ENCODE results near the gene MAPK8IP2. TPM values are rescaled to one million over a fixed set of nuclear protein-coding genes. Genes with fewer than 3 reads are reported as not detected.
A peak's percentile ranks its signal among the peaks of the same experiment; 100 is the strongest.

The MAPK8IP2 gene
- total and polyA plus RNA-seq, 2 of the 13 experiments (the other 11 are each of a cell fraction or from before 2014, with no cell fraction given), result 1.3 to 2.6 TPM

DNA sequence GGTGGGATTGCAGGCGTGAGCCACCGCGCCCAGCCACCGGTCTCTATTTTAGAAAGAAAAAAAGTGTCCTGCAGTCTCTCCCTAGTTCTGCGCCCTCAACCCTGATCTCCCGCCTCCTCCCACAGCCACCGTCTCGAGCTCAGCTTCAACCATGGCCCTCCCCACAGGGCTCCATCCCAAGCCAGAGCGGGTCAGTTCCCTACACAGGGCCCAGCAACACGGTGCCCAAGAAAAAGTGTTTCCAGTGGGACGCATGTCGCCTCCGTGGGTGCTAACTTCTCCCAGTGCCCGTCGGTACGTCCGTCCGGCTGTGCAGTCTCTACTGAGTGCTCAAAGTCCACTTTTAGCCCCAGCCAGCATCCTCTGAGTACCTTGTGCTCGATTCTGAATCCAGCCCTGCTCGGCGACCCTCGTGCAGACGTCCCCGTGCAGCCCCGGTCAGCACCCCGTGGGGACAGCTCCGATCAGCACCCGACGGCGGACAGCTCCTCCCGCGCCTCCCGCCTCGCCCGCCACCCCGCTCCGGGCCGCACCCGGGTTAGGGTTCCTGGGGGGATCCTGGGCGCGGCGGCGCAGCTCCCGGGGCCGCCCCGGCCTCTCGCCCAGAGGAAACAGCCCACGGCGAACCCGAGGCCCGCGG is 657 bp upstream of the MAPK8IP2 start (continued):
- TF ChIP-seq HOXD1 (CRISPR knock-in tag; IDR thresholded peaks at IDR 0.05) (peak; percentile 99), ZNF652 (CRISPR knock-in tag; IDR thresholded peaks at IDR 0.05; ENCODE audit: borderline replicate concordance, low read depth) (peak; percentile 44), SIX1 (CRISPR knock-in tag; IDR thresholded peaks at IDR 0.05; ENCODE audit: borderline replicate concordance) (0 out of 2 replicates have a peak, but pooled peaks have one; percentile 64), ZNF441 (CRISPR knock-in tag; IDR thresholded peaks at IDR 0.05; ENCODE audit: borderline replicate concordance) (peak; percentile 99), SRSF9 (IDR thresholded peaks at IDR 0.05; ENCODE audit: borderline replicate concordance, insufficient read depth, low read depth, low read length, poor library complexity, severe bottlenecking) (no peak), TAF15 (IDR thresholded peaks at IDR 0.05; ENCODE audit: low read depth, low read length, poor library complexity, severe bottlenecking) (no peak), ZSCAN31 (CRISPR knock-in tag; IDR thresholded peaks at IDR 0.05; ENCODE audit: low read depth) (peak; percentile 93), ZBTB38 (CRISPR knock-in tag; IDR thresholded peaks at IDR 0.05) (peak; percentile 94), ZSCAN12 (CRISPR knock-in tag; IDR thresholded peaks at IDR 0.05) (peak; percentile 100), CHD4 (IDR thresholded peaks at IDR 0.05; ENCODE audit: borderline replicate concordance, low read length) (no peak), HCFC1 (IDR thresholded peaks at IDR 0.05; ENCODE audit: low read depth, low read length) (no peak), KAT7 (CRISPR knock-in tag; IDR thresholded peaks at IDR 0.05; ENCODE audit: borderline replicate concordance) (peak; percentile 85; the same call in 1 of the 2 replicates), CHD2 (IDR thresholded peaks at IDR 0.05; ENCODE audit: low read depth, low read length) (no peak), NFIC (IDR thresholded peaks at IDR 0.05; ENCODE audit: low read length) (no peak), ZNF572 (CRISPR knock-in tag; IDR thresholded peaks at IDR 0.05) (no peak), ASH2L (IDR thresholded peaks at IDR 0.05; ENCODE audit: insufficient read length, low read depth, low read length) (no peak), ZBTB3 (CRISPR knock-in tag; IDR thresholded peaks at IDR 0.05; ENCODE audit: borderline replicate concordance, low read depth) (peak; percentile 67; the same call in 1 of the 2 replicates), CHCHD3 (CRISPR knock-in tag; IDR thresholded peaks at IDR 0.05) (peak; percentile 100), SP2 (CRISPR knock-in tag; IDR thresholded peaks at IDR 0.05) (peak; percentile 58), PHF21A (CRISPR knock-in tag; IDR thresholded peaks at IDR 0.05) (no peak)
- TF ChIP-seq, protein P1, sequence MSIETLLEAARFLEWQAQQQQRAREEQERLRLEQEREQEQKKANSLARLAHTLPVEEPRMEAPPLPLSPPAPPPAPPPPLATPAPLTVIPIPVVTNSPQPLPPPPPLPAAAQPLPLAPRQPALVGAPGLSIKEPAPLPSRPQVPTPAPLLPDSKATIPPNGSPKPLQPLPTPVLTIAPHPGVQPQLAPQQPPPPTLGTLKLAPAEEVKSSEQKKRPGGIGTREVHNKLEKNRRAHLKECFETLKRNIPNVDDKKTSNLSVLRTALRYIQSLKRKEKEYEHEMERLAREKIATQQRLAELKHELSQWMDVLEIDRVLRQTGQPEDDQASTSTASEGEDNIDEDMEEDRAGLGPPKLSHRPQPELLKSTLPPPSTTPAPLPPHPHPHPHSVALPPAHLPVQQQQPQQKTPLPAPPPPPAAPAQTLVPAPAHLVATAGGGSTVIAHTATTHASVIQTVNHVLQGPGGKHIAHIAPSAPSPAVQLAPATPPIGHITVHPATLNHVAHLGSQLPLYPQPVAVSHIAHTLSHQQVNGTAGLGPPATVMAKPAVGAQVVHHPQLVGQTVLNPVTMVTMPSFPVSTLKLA (IDR thresholded peaks at IDR 0.05), result no peak
- TF ChIP-seq, protein P2, sequence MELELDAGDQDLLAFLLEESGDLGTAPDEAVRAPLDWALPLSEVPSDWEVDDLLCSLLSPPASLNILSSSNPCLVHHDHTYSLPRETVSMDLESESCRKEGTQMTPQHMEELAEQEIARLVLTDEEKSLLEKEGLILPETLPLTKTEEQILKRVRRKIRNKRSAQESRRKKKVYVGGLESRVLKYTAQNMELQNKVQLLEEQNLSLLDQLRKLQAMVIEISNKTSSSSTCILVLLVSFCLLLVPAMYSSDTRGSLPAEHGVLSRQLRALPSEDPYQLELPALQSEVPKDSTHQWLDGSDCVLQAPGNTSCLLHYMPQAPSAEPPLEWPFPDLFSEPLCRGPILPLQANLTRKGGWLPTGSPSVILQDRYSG (CRISPR knock-in tag; IDR thresholded peaks at IDR 0.05), result peak; percentile 99
- TF ChIP-seq, protein P3, sequence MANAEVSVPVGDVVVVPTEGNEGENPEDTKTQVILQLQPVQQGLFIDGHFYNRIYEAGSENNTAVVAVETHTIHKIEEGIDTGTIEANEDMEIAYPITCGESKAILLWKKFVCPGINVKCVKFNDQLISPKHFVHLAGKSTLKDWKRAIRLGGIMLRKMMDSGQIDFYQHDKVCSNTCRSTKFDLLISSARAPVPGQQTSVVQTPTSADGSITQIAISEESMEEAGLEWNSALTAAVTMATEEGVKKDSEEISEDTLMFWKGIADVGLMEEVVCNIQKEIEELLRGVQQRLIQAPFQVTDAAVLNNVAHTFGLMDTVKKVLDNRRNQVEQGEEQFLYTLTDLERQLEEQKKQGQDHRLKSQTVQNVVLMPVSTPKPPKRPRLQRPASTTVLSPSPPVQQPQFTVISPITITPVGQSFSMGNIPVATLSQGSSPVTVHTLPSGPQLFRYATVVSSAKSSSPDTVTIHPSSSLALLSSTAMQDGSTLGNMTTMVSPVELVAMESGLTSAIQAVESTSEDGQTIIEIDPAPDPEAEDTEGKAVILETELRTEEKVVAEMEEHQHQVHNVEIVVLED (CRISPR knock-in tag; IDR thresholded peaks at IDR 0.05; ENCODE audit: borderline replicate concordance), result peak; percentile 29; the same call in 1 of the 2 replicates
- TF ChIP-seq, protein P4, sequence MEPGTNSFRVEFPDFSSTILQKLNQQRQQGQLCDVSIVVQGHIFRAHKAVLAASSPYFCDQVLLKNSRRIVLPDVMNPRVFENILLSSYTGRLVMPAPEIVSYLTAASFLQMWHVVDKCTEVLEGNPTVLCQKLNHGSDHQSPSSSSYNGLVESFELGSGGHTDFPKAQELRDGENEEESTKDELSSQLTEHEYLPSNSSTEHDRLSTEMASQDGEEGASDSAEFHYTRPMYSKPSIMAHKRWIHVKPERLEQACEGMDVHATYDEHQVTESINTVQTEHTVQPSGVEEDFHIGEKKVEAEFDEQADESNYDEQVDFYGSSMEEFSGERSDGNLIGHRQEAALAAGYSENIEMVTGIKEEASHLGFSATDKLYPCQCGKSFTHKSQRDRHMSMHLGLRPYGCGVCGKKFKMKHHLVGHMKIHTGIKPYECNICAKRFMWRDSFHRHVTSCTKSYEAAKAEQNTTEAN (CRISPR knock-in tag; conservative IDR thresholded peaks at IDR 0.05), result peak; percentile 98
